HL-60 (cell line): ENCODE data around the gene CACNA2D3.

Experiments used
- DNase-seq, 2 experiments: peaks; one replicate each; pipeline ENCODE4 v3.0.0-alpha.2; 2010 to 2020; ENCODE audit warnings: low read depth in 1 of 2, low spot score in 1 of 2
- H3K27ac ChIP-seq: fragments of 250-450 bp; sonication (Bioruptor Pico); replicated peaks from 2 replicates; pipeline ENCODE4 v1.5.1; 2020; ENCODE audit warnings: mild to moderate bottlenecking, moderate library complexity
- H3K27me3 ChIP-seq: fragments of 250-450 bp; sonication (Bioruptor Pico); 2 replicates; pipeline ENCODE4 v1.5.1; 2021; ENCODE audit warnings: mild to moderate bottlenecking, moderate library complexity; ENCODE audit not compliant: insufficient read depth, poor library complexity, severe bottlenecking
- H3K4me3 ChIP-seq: replicated peaks from 2 replicates; pipeline ENCODE4 v1.5.1; 2011; ENCODE audit warnings: mild to moderate bottlenecking, control low read depth, low read length; ENCODE audit not compliant: insufficient read depth
- GABPA ChIP-seq: IDR thresholded peaks from 2 replicates; pipeline ENCODE4 v1.6.1; 2012; ENCODE audit warnings: low read depth
- POLR2AphosphoS5 ChIP-seq: IDR thresholded peaks from 2 replicates; pipeline ENCODE4 v1.6.1; 2012; ENCODE audit warnings: low read depth
- SPI1 ChIP-seq: IDR thresholded peaks from 2 replicates; pipeline ENCODE4 v1.6.1; 2012; ENCODE audit warnings: low read depth, mild to moderate bottlenecking, borderline replicate concordance
- TF ChIP-seq, protein P1 (sequence below): IDR thresholded peaks from one replicate; pipeline ENCODE4 v1.5.1; 2011; ENCODE audit warnings: low read length, control low read depth, inconsistent platforms; ENCODE audit not compliant: insufficient read depth
- TF ChIP-seq, protein P2 (sequence below): IDR thresholded peaks from 2 replicates; pipeline ENCODE4 v1.6.1; 2012; ENCODE audit warnings: low read depth; ENCODE audit not compliant: insufficient replicate concordance

CACNA2D3 gene

DNA sequence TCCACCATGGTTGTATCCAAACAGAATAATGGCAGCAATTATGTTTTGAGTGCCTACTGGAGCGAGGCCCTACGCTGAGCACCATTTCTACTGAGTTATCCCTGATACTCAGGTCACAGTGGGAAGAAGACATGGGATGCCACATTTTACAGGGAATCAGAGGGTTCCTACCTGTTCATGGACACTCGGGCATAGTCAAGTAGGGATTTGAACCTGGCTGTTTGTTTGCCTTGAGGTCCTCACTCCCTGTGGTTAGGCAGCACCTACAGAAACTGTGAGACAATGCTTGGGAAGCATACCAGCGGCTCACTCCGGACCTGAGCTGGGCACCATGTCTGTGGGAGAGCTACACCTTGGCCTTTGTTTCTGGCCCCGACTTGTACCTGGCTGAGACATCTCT is 415.2 kb downstream of the CACNA2D3 start:
- no peak overlapping the region for H3K4me3 ChIP-seq
- DNase-seq, result no peak
- H3K27me3 ChIP-seq, result no peaks in the 10 kb centered on the region
- no peak overlapping the region for H3K27ac ChIP-seq
- TF ChIP-seq SPI1 (no peak), GABPA (no peak), POLR2AphosphoS5 (no peak)
- TF ChIP-seq, protein P1, sequence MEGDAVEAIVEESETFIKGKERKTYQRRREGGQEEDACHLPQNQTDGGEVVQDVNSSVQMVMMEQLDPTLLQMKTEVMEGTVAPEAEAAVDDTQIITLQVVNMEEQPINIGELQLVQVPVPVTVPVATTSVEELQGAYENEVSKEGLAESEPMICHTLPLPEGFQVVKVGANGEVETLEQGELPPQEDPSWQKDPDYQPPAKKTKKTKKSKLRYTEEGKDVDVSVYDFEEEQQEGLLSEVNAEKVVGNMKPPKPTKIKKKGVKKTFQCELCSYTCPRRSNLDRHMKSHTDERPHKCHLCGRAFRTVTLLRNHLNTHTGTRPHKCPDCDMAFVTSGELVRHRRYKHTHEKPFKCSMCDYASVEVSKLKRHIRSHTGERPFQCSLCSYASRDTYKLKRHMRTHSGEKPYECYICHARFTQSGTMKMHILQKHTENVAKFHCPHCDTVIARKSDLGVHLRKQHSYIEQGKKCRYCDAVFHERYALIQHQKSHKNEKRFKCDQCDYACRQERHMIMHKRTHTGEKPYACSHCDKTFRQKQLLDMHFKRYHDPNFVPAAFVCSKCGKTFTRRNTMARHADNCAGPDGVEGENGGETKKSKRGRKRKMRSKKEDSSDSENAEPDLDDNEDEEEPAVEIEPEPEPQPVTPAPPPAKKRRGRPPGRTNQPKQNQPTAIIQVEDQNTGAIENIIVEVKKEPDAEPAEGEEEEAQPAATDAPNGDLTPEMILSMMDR, result no peak
- TF ChIP-seq, protein P2, sequence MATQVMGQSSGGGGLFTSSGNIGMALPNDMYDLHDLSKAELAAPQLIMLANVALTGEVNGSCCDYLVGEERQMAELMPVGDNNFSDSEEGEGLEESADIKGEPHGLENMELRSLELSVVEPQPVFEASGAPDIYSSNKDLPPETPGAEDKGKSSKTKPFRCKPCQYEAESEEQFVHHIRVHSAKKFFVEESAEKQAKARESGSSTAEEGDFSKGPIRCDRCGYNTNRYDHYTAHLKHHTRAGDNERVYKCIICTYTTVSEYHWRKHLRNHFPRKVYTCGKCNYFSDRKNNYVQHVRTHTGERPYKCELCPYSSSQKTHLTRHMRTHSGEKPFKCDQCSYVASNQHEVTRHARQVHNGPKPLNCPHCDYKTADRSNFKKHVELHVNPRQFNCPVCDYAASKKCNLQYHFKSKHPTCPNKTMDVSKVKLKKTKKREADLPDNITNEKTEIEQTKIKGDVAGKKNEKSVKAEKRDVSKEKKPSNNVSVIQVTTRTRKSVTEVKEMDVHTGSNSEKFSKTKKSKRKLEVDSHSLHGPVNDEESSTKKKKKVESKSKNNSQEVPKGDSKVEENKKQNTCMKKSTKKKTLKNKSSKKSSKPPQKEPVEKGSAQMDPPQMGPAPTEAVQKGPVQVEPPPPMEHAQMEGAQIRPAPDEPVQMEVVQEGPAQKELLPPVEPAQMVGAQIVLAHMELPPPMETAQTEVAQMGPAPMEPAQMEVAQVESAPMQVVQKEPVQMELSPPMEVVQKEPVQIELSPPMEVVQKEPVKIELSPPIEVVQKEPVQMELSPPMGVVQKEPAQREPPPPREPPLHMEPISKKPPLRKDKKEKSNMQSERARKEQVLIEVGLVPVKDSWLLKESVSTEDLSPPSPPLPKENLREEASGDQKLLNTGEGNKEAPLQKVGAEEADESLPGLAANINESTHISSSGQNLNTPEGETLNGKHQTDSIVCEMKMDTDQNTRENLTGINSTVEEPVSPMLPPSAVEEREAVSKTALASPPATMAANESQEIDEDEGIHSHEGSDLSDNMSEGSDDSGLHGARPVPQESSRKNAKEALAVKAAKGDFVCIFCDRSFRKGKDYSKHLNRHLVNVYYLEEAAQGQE, result no peak

DNA sequence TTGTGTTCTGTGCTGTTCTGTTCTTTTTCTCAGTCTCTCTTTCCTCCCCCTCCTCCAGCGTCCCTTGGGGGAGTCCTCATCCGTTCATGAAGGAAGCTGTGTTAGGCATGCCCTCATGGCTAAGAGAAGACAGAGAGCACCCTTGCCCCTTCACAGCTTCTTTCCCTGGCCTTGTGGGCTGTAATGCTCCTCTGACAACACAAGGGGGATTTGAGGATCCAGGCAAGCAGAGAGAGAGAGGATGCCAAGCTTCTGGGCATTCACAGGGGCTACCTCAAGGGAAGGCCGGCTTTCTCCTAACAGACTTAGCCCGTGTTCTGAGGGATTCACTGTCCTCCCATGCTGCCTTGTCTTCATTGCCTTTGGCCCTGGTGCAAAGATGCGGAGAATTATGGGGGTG is 416.0 kb downstream of the CACNA2D3 start:
- H3K27me3 ChIP-seq, result no peaks in the 10 kb centered on the region
- TF ChIP-seq GABPA (no peak), SPI1 (no peak), POLR2AphosphoS5 (no peak)
- TF ChIP-seq, protein P1, result no peak
- DNase-seq, result no peak
- H3K27ac ChIP-seq, result no peak overlapping the region
- no peak overlapping the region for H3K4me3 ChIP-seq

DNA sequence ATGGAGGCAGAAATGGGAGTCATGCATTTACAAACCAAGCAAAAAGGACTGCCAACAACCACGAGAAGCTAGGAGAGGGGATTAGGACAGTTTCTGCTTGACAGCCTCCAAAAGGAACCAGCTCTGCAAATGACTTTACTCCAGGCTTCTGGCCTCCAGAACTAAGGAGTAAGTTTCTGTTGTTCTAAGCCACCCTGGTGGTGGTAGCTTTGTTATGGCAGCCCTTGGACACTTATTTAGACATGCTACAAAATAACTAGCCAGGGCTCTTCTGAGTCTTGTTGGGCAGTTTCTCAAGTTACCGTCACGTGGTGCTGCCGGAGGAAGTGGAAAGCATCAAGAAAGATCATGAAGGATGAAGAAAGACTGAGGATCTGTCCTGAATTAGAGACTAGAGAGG is 419.0 kb downstream of the CACNA2D3 start:
- H3K27me3 ChIP-seq, result no peaks in the 10 kb centered on the region
- no peak for TF ChIP-seq POLR2AphosphoS5
- TF ChIP-seq GABPA, result no peak
- TF ChIP-seq, protein P1, result no peak
- no peak for TF ChIP-seq SPI1
- TF ChIP-seq, protein P2, result no peak
- no peak for DNase-seq
- H3K27ac ChIP-seq, result no peak overlapping the region
- no peak overlapping the region for H3K4me3 ChIP-seq

DNA sequence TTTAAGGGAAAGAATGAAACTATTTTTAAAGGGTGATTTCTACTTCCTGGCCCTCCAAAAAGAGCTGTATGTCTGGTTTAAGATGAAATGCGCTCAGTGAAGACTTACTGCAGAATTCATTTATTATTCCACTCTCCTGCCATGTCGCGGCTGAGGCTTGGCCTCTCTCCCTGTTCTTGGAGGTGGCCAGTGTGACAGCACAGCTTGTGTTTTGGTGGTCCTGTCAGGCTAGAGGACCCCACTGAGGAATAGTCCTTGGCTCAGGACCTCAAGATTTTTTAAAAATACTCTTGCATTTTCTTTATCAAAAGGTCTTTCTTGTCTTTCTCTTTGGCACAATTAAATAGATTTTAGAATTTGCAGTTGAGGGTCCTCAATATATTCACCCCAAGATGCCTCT is 421.1 kb downstream of the CACNA2D3 start:
- no peak for DNase-seq
- H3K4me3 ChIP-seq, result no peak overlapping the region
- no peak overlapping the region for H3K27ac ChIP-seq
- TF ChIP-seq, protein P1, result no peak
- no peak for TF ChIP-seq POLR2AphosphoS5
- TF ChIP-seq SPI1, result no peak
- TF ChIP-seq GABPA, result no peak
- TF ChIP-seq, protein P2, result no peak
- H3K27me3 ChIP-seq, result no peaks in the 10 kb centered on the region
